ENCODE data around the gene ZNF628.

GRCh38 chr19:55490478-55491432 lies 14.3 kb downstream of the ZNF628 start:
- TF ChIP-seq CTCF (IDR thresholded peaks at IDR 0.05; ENCODE audit: borderline replicate concordance, extremely low read depth, low read length, poor library complexity, severe bottlenecking) (no peak), EZH2 (IDR thresholded peaks at IDR 0.05; ENCODE audit: borderline replicate concordance, low read depth, low read length, severe bottlenecking) (no peak)

Data from DND-41 (cell line).